Astrocyte (in vitro differentiated cells and primary cell): ENCODE measurements around the gene CARD10. TPM values are rescaled to one million over a fixed set of nuclear protein-coding genes. Genes with fewer than 3 reads are reported as not detected.
A peak's percentile ranks its signal among the peaks of the same experiment; 100 is the strongest.

Experiments
- DNase-seq: peaks from one replicate; pipeline ENCODE4 v3.0.0-alpha.2; 2010; ENCODE audit warnings: low read depth
- FAIRE-seq: peaks from 2 replicates; lab custom pipeline; 2011; peaks lifted over from hg19 to GRCh38; lab: Jason Lieb, UNC
- H2AFZ ChIP-seq: 2 replicates; pipeline ENCODE4 v1.6.0; 2012; ENCODE audit warnings: low read depth, low read length, inconsistent platforms
- H3K27ac ChIP-seq: 2 replicates; pipeline ENCODE4 v1.5.1; 2011; ENCODE audit warnings: low read depth, low read length, inconsistent platforms
- H3K27me3 ChIP-seq: 2 replicates; pipeline ENCODE4 v1.6.0; 2011; ENCODE audit warnings: low read length, inconsistent platforms; ENCODE audit not compliant: insufficient read depth
- H3K36me3 ChIP-seq: 2 replicates; pipeline ENCODE4 v1.5.1; 2011; ENCODE audit warnings: low read length, inconsistent platforms; ENCODE audit not compliant: insufficient read depth
- H3K4me1 ChIP-seq: 2 replicates; pipeline ENCODE4 v1.5.1; 2011; ENCODE audit warnings: low read length, inconsistent platforms; ENCODE audit not compliant: insufficient read depth
- H3K4me2 ChIP-seq: 2 replicates; pipeline ENCODE4 v1.6.0; 2012; ENCODE audit warnings: low read length, inconsistent platforms
- H3K4me3 ChIP-seq: 2 replicates; pipeline ENCODE4 v1.5.1; 2011; ENCODE audit warnings: low read depth, mild to moderate bottlenecking, low read length, inconsistent platforms; ENCODE audit not compliant: insufficient read depth
- H3K79me2 ChIP-seq: 2 replicates; pipeline ENCODE4 v1.6.0; 2012; ENCODE audit warnings: mild to moderate bottlenecking, low read length, inconsistent platforms; ENCODE audit not compliant: insufficient read depth
- H3K9ac ChIP-seq: 2 replicates; pipeline ENCODE4 v1.6.0; 2012; ENCODE audit warnings: mild to moderate bottlenecking, low read length, inconsistent platforms
- H3K9me3 ChIP-seq: 2 replicates; pipeline ENCODE4 v1.5.1; 2012; ENCODE audit warnings: low read depth, mild to moderate bottlenecking, low read length, inconsistent platforms; ENCODE audit not compliant: insufficient read depth
- H4K20me1 ChIP-seq: 2 replicates; pipeline ENCODE4 v1.6.0; 2012; ENCODE audit warnings: low read length, inconsistent platforms; ENCODE audit not compliant: insufficient read depth
- H3K27ac Mint-ChIP-seq: one replicate; pipeline ENCODE4 v1.8.0; 2021; ENCODE audit warnings: mild to moderate bottlenecking, mixed read lengths; ENCODE audit not compliant: unreplicated experiment
- H3K27me3 Mint-ChIP-seq: one replicate; pipeline ENCODE4 v1.8.0; 2021; ENCODE audit warnings: low read depth, mixed read lengths; ENCODE audit not compliant: unreplicated experiment
- H3K36me3 Mint-ChIP-seq: one replicate; pipeline ENCODE4 v1.8.0; 2021; ENCODE audit warnings: low read depth, mixed read lengths; ENCODE audit not compliant: unreplicated experiment
- H3K4me1 Mint-ChIP-seq: one replicate; pipeline ENCODE4 v1.8.0; 2021; ENCODE audit warnings: low read depth, mixed read lengths; ENCODE audit not compliant: unreplicated experiment
- H3K4me3 Mint-ChIP-seq: one replicate; pipeline ENCODE4 v1.8.0; 2021; ENCODE audit warnings: mild to moderate bottlenecking, moderate library complexity, mixed read lengths; ENCODE audit not compliant: unreplicated experiment
- H3K9me3 Mint-ChIP-seq: one replicate; pipeline ENCODE4 v1.8.0; 2021; ENCODE audit warnings: mild to moderate bottlenecking, mixed read lengths; ENCODE audit not compliant: unreplicated experiment
- EZH2 ChIP-seq: IDR thresholded peaks from 2 replicates; pipeline ENCODE4 v1.6.1; 2012; ENCODE audit warnings: mild to moderate bottlenecking, low read length, inconsistent platforms; ENCODE audit not compliant: insufficient read depth
- total RNA-seq: library from RNA; stranded (reverse); gene quantifications from 2 replicates; pipeline ENCODE4 v1.2.1, GENCODE V29; 2021
- TF ChIP-seq, protein P1 (sequence below): IDR thresholded peaks from 2 replicates; pipeline ENCODE4 v1.5.1; 2011; ENCODE audit warnings: low read depth, mild to moderate bottlenecking, inconsistent platforms, low read length, moderate library complexity; ENCODE audit not compliant: insufficient read depth

CARD10 gene
- total RNA-seq, 1 donor from 2014 or later = 22.6 TPM

DNA sequence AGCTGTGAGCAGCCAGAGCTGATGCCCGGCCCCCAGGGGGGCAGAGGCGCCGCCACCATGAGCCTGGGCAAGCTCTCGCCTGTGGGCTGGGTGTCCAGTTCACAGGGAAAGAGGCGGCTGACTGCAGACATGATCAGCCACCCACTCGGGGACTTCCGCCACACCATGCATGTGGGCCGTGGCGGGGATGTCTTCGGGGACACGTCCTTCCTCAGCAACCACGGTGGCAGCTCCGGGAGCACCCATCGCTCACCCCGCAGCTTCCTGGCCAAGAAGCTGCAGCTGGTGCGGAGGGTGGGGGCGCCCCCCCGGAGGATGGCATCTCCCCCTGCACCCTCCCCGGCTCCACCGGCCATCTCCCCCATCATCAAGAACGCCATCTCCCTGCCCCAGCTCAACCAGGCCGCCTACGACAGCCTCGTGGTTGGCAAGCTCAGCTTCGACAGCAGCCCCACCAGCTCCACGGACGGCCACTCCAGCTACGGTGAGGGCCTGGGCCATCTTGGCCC, 47.2 kb upstream of the CARD10 start:
- peaks cover 95% of the 10 kb centered on the region for H4K20me1 ChIP-seq

DNA sequence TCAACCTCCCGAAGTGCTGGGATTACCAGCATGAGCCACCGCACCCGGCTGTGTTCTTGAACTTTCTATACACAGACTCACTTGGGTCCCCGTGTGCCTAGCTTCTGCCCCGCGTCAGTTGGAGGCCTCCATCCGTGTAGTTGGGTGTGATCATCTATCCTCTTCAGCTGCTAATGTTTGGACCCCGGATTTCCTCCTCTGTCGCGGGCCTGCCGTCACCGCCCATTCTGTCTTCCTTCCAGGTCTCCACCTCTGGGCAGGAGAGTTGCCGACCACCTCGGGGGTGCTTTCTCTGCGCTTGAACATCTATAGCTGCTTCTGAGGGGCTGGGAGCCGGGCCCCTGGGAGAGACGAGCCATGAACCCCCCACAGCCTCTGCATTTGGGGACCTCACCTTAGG, 46.6 kb upstream of the CARD10 start:
- FAIRE-seq (no peak), DNase-seq (no peak)
- H4K20me1 ChIP-seq = peaks cover 89% of the 10 kb centered on the region
- no peak overlapping the region for H3K9ac ChIP-seq
- Mint-ChIP-seq H3K9me3 (no peaks in the 10 kb centered on the region), H3K4me1 (peaks cover 55% of the 10 kb centered on the region), H3K4me3 (no peak overlapping the region), H3K27me3 (no peaks in the 10 kb centered on the region), H3K36me3 (peaks cover 8% of the 10 kb centered on the region), H3K27ac (peak overlapping the region; percentile 38)
- H3K27ac ChIP-seq = no peak overlapping the region
- no peaks in the 10 kb centered on the region for H3K27me3 ChIP-seq
- H3K36me3 ChIP-seq = peaks cover 15% of the 10 kb centered on the region
- H3K4me3 ChIP-seq = no peak overlapping the region
- peaks cover 77% of the 10 kb centered on the region for H3K79me2 ChIP-seq
- no peaks in the 10 kb centered on the region for H3K9me3 ChIP-seq
- TF ChIP-seq, protein P1, sequence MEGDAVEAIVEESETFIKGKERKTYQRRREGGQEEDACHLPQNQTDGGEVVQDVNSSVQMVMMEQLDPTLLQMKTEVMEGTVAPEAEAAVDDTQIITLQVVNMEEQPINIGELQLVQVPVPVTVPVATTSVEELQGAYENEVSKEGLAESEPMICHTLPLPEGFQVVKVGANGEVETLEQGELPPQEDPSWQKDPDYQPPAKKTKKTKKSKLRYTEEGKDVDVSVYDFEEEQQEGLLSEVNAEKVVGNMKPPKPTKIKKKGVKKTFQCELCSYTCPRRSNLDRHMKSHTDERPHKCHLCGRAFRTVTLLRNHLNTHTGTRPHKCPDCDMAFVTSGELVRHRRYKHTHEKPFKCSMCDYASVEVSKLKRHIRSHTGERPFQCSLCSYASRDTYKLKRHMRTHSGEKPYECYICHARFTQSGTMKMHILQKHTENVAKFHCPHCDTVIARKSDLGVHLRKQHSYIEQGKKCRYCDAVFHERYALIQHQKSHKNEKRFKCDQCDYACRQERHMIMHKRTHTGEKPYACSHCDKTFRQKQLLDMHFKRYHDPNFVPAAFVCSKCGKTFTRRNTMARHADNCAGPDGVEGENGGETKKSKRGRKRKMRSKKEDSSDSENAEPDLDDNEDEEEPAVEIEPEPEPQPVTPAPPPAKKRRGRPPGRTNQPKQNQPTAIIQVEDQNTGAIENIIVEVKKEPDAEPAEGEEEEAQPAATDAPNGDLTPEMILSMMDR = no peak
- TF ChIP-seq EZH2 = no peak
- peaks cover 76% of the 10 kb centered on the region for H3K4me1 ChIP-seq
- H3K4me2 ChIP-seq = no peak overlapping the region
- no peak overlapping the region for H2AFZ ChIP-seq

More for the DNA sequence above, 47.2 kb upstream of the CARD10 start:
- Histone ChIP-seq H3K9ac (peak overlapping the region; percentile 30), H3K27ac (no peak overlapping the region), H3K4me2 (no peak overlapping the region), H3K4me3 (no peak overlapping the region), H3K27me3 (no peaks in the 10 kb centered on the region), H3K9me3 (no peaks in the 10 kb centered on the region), H2AFZ (no peak overlapping the region), H3K4me1 (peaks cover 79% of the 10 kb centered on the region), H3K36me3 (peaks cover 15% of the 10 kb centered on the region), H3K79me2 (peaks cover 72% of the 10 kb centered on the region)
- Mint-ChIP-seq H3K36me3 (peaks cover 8% of the 10 kb centered on the region), H3K27me3 (no peaks in the 10 kb centered on the region), H3K4me3 (no peak overlapping the region), H3K4me1 (peaks cover 57% of the 10 kb centered on the region), H3K9me3 (no peaks in the 10 kb centered on the region), H3K27ac (no peak overlapping the region)
- no peak for FAIRE-seq
- DNase-seq = no peak
- no peak for TF ChIP-seq EZH2
- TF ChIP-seq, protein P1 = no peak

DNA sequence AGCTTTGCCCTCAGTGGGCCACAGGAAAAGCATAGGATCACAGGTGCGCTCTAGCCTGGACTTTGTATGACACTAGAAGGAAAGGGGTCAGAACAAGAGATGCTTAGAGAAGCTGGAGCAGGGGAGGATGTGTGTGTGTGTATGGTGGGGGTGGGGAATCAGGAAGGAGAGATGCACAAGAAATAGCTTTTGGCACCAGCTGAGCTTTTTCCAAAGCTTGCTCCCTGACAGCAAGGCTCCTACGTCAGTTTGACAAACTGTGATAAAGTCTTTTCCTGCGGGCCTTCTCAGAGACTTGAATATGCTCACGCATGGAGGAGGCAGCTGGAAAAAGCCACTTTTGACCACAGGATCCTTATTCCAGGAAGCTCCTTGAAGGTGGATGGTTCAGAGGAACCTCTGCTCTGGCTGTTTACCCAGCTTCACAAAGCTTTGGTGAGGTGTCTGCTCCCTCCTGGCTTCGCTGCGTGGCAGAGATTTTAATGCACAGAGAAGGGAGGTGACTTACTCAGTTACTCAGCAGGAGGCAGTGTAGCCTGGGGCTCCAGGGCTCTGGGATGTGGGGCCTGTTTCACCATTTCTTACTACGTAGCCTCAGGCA, 45.0 kb upstream of the CARD10 start:
- no peaks in the 10 kb centered on the region for H3K9me3 Mint-ChIP-seq
- Histone ChIP-seq H3K4me1 (peaks cover 69% of the 10 kb centered on the region), H2AFZ (no peak overlapping the region), H3K27ac (peak overlapping the region; percentile 92), H3K4me2 (peak overlapping the region; percentile 85), H3K79me2 (peaks cover 87% of the 10 kb centered on the region), H3K4me3 (peak overlapping the region; percentile 51), H3K36me3 (peaks cover 11% of the 10 kb centered on the region), H3K9me3 (no peaks in the 10 kb centered on the region), H3K27me3 (no peaks in the 10 kb centered on the region), H3K9ac (peak overlapping the region; percentile 80), H4K20me1 (peaks cover 73% of the 10 kb centered on the region)
- peak overlapping the region; percentile 95 for H3K27ac Mint-ChIP-seq
- FAIRE-seq (peak; percentile 59), DNase-seq (peak; percentile 76)
- peaks cover 43% of the 10 kb centered on the region for H3K4me1 Mint-ChIP-seq
- TF ChIP-seq, protein P1 = no peak
- no peak for TF ChIP-seq EZH2
- H3K36me3 Mint-ChIP-seq = peaks cover 4% of the 10 kb centered on the region
- H3K4me3 Mint-ChIP-seq = peak overlapping the region; percentile 85
- no peaks in the 10 kb centered on the region for H3K27me3 Mint-ChIP-seq
